Glutamatergic neuron (in vitro differentiated cells): ENCODE data around the gene GNA12. TPM values are rescaled to one million over a fixed set of nuclear protein-coding genes. Genes with fewer than 3 reads are reported as not detected.

ENCODE experiments used
- DNase-seq: peaks from one replicate; pipeline ENCODE4 v3.0.0; 2022
- H3K27ac Mint-ChIP-seq: one replicate; pipeline ENCODE4 v1.8.0; 2020; ENCODE audit warnings: mild to moderate bottlenecking, mixed read lengths, inconsistent platforms; ENCODE audit not compliant: unreplicated experiment
- H3K27me3 Mint-ChIP-seq: one replicate; pipeline ENCODE4 v1.8.0; 2020; ENCODE audit warnings: mild to moderate bottlenecking, moderate library complexity, mixed read lengths, inconsistent platforms; ENCODE audit not compliant: unreplicated experiment
- H3K36me3 Mint-ChIP-seq: one replicate; pipeline ENCODE4 v1.8.0; 2020; ENCODE audit warnings: mild to moderate bottlenecking, mixed read lengths, inconsistent platforms; ENCODE audit not compliant: unreplicated experiment
- H3K4me1 Mint-ChIP-seq: one replicate; pipeline ENCODE4 v1.8.0; 2020; ENCODE audit warnings: mild to moderate bottlenecking, low read depth, mixed read lengths, inconsistent platforms; ENCODE audit not compliant: unreplicated experiment
- H3K4me3 Mint-ChIP-seq: one replicate; pipeline ENCODE4 v1.8.0; 2020; ENCODE audit warnings: mild to moderate bottlenecking, mixed read lengths, inconsistent platforms; ENCODE audit not compliant: unreplicated experiment
- H3K9me3 Mint-ChIP-seq: one replicate; pipeline ENCODE4 v1.8.0; 2020; ENCODE audit warnings: mild to moderate bottlenecking, moderate library complexity, mixed read lengths, inconsistent platforms; ENCODE audit not compliant: unreplicated experiment
- CTCF ChIP-seq: fragments of 200-600 bp; sonication (generic); IDR thresholded peaks from one replicate; pipeline ENCODE4 v1.5.0; 2021; ENCODE audit not compliant: partially characterized antibody, unreplicated experiment
- total RNA-seq: library from RNA; stranded (reverse); fragmentation: NEBNext Ultra II Directional; extraction: Animal tissue kit (Norgen Biotek cat#: 25700); gene quantifications from one replicate; pipeline ENCODE4 v1.2.1, GENCODE V29; 2021; ENCODE audit not compliant: unreplicated experiment

Gene GNA12
- total RNA-seq, 1 donor from 2014 or later: 66.2 TPM

- Mint-ChIP-seq H3K27ac (no peak overlapping the region), H3K36me3 (peaks cover 10% of the 10 kb centered on the region), H3K27me3 (peaks cover 7% of the 10 kb centered on the region), H3K4me3 (no peak overlapping the region), H3K9me3 (peaks cover 7% of the 10 kb centered on the region), H3K4me1 (peaks cover 4% of the 10 kb centered on the region)
- TF ChIP-seq CTCF: no peak
- no peak for DNase-seq
These were observed 56.7 kb downstream of the GNA12 start for GRCh38 chr7:2787251-2787951.

GRCh38 chr7:2786607-2787116 lies 57.4 kb downstream of the GNA12 start:
- no peak overlapping the region for H3K4me3 Mint-ChIP-seq
- no peak overlapping the region for H3K27ac Mint-ChIP-seq
- H3K9me3 Mint-ChIP-seq: peaks cover 7% of the 10 kb centered on the region
- no peak for DNase-seq
- peaks cover 8% of the 10 kb centered on the region for H3K36me3 Mint-ChIP-seq
- TF ChIP-seq CTCF: no peak
- peaks cover 4% of the 10 kb centered on the region for H3K4me1 Mint-ChIP-seq
- H3K27me3 Mint-ChIP-seq: peaks cover 4% of the 10 kb centered on the region

GRCh38 chr7:2785071-2785500 lies 59.0 kb downstream of the GNA12 start:
- no peak for TF ChIP-seq CTCF
- Mint-ChIP-seq H3K27ac (no peak overlapping the region), H3K27me3 (peaks cover 4% of the 10 kb centered on the region), H3K4me1 (peaks cover 4% of the 10 kb centered on the region), H3K4me3 (no peak overlapping the region), H3K36me3 (peaks cover 8% of the 10 kb centered on the region), H3K9me3 (peaks cover 7% of the 10 kb centered on the region)
- DNase-seq: no peak

- peaks cover 5% of the 10 kb centered on the region for H3K4me1 Mint-ChIP-seq
- TF ChIP-seq CTCF: no peak
These were observed 61.5 kb downstream of the GNA12 start for GRCh38 chr7:2782565-2782964.

GRCh38 chr7:2782121-2782520 lies 62.0 kb downstream of the GNA12 start:
- peaks cover 5% of the 10 kb centered on the region for H3K4me1 Mint-ChIP-seq
- H3K4me3 Mint-ChIP-seq: no peak overlapping the region
- DNase-seq: no peak
- H3K9me3 Mint-ChIP-seq: peaks cover 3% of the 10 kb centered on the region
- H3K36me3 Mint-ChIP-seq: peaks cover 8% of the 10 kb centered on the region
- H3K27me3 Mint-ChIP-seq: peaks cover 2% of the 10 kb centered on the region
- no peak for TF ChIP-seq CTCF
- H3K27ac Mint-ChIP-seq: no peak overlapping the region

More at GRCh38 chr7:2782565-2782964, 61.5 kb downstream of the GNA12 start:
- Mint-ChIP-seq H3K27me3 (peaks cover 2% of the 10 kb centered on the region), H3K9me3 (peaks cover 6% of the 10 kb centered on the region), H3K4me3 (no peak overlapping the region), H3K36me3 (peaks cover 8% of the 10 kb centered on the region), H3K27ac (no peak overlapping the region)
- no peak for DNase-seq
